ENCODE measurements around the gene MRPL58.

MRPL58 gene

DNA sequence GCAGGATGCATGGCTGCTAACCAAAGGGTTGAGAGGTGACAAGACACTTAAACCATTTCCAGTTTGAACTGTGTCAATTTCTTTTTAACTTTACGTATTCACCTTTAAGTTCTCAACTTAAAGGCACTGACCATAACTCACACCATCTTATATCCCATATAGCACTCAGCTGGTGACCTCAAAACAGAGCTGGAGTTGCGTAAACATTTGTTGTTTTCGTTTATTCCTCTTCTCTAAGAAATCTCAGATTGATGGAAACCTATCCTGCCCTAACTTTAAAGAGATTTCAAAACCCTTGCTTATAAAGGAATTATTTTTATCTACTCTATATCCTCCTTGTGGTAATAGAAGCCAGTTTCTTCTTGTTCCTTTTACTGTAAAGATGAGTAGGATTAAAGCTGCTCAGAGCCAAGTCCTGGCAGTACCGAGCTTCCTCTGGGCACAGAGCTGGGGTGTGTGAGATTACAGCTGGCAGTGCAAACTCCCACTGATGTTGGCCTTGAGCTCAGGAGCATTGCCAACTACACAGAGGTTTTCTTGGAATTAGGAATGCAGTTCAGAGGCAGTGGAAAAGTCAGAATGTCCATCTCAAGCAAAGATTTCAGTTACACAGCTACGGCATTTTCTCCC lies 35.9 kb downstream of the MRPL58 start:
- no peak for DNase-seq

GRCh38 chr17:75049057-75049456 lies 36.6 kb downstream of the MRPL58 start:
- DNase-seq, result no peak

GRCh38 chr17:75049706-75050105 lies 37.2 kb downstream of the MRPL58 start:
- DNase-seq, result no peak

- no peak for DNase-seq
Measured at GRCh38 chr17:75051941-75052340, 39.5 kb downstream of the MRPL58 start.

DNA sequence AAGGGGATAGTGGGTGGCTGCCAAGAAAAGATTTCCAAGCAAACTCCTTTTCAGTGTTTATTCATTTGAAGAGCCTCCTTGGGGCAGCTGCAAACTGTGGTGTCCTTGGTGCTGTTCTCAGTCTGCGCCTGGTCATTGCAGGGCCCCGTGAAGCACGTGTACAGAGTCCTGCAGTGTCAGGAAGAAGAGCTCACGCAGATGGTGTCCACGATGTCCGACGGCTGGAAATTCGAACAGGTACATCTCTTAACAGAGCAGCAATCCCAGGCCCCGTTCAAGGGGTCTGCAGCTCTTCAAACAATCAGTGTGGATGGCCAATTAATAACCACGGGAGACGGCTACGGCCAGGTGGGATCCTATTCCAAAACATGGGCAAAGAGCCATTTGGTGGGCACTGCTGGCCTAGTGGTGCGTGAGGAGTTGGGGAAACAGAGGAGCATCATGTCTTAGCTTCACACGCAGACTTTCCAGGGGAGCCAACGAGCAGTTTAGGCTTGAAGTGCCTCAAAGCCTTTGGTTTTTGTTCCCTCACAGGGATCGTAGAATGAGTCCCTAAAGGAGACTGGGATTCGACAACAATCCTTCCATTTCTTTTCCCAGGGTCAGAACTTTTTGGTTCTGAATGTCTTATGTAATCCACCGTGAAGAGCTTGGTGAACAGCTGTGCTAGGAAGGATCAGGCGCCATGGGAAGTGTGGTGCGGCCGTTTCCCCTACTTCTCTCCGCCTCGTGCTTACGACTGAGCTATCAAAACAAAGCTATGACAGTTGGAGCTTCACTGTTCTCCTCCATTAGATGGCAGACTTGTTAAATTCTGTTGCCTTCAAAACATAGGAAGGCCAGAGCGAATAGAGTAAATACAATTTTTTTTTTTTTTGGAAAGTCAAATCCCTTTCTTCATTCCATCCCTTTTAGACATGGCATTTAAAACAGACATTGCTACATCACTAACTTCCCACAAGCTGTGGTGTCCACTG lies 47.2 kb downstream of the MRPL58 start:
- DNase-seq, result peak; percentile 78

DNA sequence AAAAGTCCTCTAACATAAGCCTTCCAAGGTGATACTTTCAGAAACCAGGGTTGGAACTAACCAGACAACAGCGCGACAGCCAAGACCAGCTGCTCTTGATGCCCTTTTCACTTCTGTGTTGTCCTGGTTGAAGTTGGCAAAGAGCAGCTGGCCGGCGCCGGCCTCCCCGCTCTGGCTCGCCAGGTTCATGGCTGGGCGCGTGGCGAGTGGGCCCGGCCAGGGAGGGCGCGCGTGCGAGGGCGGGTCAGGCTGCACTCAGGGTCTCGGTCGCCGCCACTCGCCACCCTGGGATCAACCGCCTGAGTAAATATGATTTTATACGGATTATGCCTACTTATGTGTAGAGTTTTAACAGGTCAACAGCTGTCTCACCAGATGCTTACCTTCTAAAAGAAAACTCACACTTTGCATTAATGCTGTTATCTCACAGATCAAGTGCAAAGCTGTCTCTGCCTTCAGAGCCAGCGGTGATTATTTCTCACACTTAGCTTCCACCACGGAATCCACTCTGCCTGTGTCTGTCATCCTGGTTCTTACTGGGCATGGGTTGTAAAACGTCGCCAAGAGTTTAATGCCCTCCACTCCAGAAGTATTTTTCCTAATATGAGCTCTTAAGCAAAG lies 48.1 kb downstream of the MRPL58 start:
- peak; percentile 38 for DNase-seq

DNA sequence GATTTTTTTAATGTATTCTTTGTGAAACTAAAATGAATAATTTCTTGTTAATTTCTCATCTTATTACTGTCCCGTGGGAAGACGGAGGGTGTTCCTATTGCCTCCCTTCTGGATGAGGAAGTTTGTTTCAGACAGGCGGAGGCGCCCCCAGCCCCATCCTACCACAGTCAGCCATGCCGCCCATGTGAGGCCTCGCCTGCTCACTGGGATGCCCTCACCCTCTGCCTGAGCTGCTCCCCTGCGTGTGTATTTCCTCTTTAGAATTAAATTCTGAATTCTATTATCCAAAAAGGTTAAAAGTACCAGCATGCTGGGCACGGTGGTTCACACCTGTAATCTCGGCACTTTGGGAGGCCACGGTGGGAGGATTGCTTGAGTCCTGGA lies 48.6 kb downstream of the MRPL58 start:
- DNase-seq, result no peak

GRCh38 chr17:75061618-75062017 lies 49.1 kb downstream of the MRPL58 start:
- no peak for DNase-seq

- no peak for DNase-seq
Measured at GRCh38 chr17:75063201-75063600, 50.7 kb downstream of the MRPL58 start.

GRCh38 chr17:75063626-75064025 lies 51.2 kb downstream of the MRPL58 start:
- no peak for DNase-seq

GRCh38 chr17:75064040-75064439 lies 51.6 kb downstream of the MRPL58 start:
- no peak for DNase-seq

DNA sequence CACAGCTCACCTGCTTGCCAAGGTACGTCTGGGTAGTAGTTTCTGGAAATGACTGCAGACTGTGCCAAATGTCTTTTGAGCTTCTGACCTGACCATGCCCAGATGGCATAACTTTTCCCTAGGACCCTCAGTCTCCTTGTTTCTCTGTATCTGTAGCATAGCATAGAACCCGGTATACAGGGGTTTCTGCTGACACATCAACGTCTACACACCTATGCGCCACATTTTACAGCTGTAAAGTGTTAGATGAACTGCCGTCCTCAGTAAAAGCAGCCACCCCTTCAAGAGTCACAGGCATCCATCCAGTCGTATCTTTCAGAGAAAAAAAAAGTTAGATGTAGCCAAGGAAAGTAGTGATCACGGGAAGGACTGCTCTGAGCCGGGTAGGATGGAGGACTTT lies 52.0 kb downstream of the MRPL58 start:
- no peak for DNase-seq

- DNase-seq, result no peak
Measured at GRCh38 chr17:75064867-75065561, 52.5 kb downstream of the MRPL58 start.

DNA sequence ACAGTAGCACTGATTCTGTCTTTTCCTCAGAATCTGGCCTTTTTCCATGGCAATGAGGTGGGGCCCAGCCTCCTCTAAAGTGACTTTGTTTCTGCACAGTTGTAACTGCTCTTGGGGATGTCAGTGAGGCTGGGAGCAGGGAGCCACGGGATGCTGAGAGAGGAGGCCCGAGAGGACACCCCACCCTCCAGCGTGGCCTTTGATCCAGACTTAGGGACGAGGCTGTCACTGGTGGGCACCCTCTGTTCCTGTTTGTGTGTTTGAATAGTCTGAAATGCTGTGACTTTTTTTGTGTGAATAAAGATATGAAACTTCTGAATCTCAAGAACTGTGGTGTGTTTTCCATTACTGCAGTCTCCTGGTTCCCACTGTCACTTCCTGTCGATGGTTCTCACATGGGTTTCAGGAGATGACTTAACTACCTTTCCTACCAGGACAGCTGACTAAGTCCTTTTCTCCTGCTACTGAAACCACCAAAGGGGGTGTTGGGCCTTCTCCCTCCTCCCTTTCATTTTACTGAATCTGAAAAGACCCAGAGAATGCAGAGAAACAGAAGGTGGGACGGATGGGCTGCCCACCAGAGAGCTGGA lies 53.2 kb downstream of the MRPL58 start:
- DNase-seq, result no peak

- no peak for DNase-seq
Measured at GRCh38 chr17:75067856-75068255, 55.4 kb downstream of the MRPL58 start.

GRCh38 chr17:75068750-75069149 lies 56.3 kb downstream of the MRPL58 start:
- no peak for DNase-seq

GRCh38 chr17:75069783-75070182 lies 57.3 kb downstream of the MRPL58 start:
- peak; percentile 8 for DNase-seq

Data from NCI-H2171 treated with DMSO at 0.1 percent for 48 hours (cell line).